Measurements from ENCODE around the gene FANCB. TPM values are rescaled to one million over a fixed set of nuclear protein-coding genes. Genes with fewer than 3 reads are reported as not detected.

Gene FANCB
- total RNA-seq, 1 experiment from 2014 or later = 11.6 TPM

DNA sequence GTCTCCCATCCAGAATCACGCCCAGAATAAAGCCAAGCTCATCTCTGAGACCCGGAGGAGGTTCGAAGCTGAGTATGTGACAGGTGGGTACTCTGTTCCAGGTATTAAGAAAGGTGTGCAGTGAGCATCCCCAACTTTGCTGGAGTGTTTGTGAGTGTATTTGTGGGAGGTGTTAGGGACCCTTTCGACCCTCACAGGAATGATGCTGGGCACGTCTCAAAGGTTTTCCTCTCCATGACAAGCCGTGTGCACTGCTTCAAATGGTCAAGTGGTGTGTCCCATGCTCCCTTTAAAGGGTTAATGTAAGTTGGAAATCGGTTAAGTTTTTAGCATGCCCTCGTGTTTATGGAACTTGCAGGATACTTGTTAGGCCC lies 794 bp upstream of the FANCB start:
- TF ChIP-seq, protein P1, sequence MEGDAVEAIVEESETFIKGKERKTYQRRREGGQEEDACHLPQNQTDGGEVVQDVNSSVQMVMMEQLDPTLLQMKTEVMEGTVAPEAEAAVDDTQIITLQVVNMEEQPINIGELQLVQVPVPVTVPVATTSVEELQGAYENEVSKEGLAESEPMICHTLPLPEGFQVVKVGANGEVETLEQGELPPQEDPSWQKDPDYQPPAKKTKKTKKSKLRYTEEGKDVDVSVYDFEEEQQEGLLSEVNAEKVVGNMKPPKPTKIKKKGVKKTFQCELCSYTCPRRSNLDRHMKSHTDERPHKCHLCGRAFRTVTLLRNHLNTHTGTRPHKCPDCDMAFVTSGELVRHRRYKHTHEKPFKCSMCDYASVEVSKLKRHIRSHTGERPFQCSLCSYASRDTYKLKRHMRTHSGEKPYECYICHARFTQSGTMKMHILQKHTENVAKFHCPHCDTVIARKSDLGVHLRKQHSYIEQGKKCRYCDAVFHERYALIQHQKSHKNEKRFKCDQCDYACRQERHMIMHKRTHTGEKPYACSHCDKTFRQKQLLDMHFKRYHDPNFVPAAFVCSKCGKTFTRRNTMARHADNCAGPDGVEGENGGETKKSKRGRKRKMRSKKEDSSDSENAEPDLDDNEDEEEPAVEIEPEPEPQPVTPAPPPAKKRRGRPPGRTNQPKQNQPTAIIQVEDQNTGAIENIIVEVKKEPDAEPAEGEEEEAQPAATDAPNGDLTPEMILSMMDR (conservative IDR thresholded peaks at IDR 0.05; ENCODE audit: low read depth, low read length) = no peak
- TF ChIP-seq EZH2phosphoT487 (IDR thresholded peaks at IDR 0.05; ENCODE audit: borderline replicate concordance, low read length) = no peak
- ChIA-PET POLR2A (ENCODE audit: unreplicated experiment) (no interaction called here), CTCF (no interaction called here)
- Histone ChIP-seq H3K9ac (ENCODE audit: low read length) (peak overlapping the region; percentile 86), H2AFZ (ENCODE audit: low read length) (peak overlapping the region; percentile 84), H3K9me3 (ENCODE audit: low read length) (no peaks in the 10 kb centered on the region), H3K4me3 (ENCODE audit: low read length) (peak overlapping the region; percentile 88), H3F3A (ENCODE audit: low read length, unreplicated experiment) (no peaks in the 10 kb centered on the region), H3K27ac (ENCODE audit: low read length) (no peak overlapping the region), H3K9me2 (replicated peaks; ENCODE audit: low read length) (no peaks in the 10 kb centered on the region), H3K36me3 (ENCODE audit: low read depth, low read length) (peaks cover 2% of the 10 kb centered on the region; the same call in 1 of the 2 replicates), H3K27me3 (ENCODE audit: low read length) (no peaks in the 10 kb centered on the region), H3K79me2 (ENCODE audit: low read length) (peaks cover 59% of the 10 kb centered on the region), H3K4me1 (ENCODE audit: insufficient read depth, low read length) (peaks cover 15% of the 10 kb centered on the region; the same call in 1 of the 2 replicates), H4K20me1 (ENCODE audit: low read length) (no peaks in the 10 kb centered on the region), H3K4me2 (ENCODE audit: low read length) (peak overlapping the region; percentile 91)
- TSS peak; percentile 66 for BruUV-seq (replicated peaks)
- DNase-seq (no peak), ATAC-seq (no peak)
- intact Hi-C loops (cut with micrococcal nuclease) = loop anchor here (2.0 to 5.0 kb wide), 3 partner anchors 49 to 269 kb away; no protein-coding TSS in a partner anchor

DNA sequence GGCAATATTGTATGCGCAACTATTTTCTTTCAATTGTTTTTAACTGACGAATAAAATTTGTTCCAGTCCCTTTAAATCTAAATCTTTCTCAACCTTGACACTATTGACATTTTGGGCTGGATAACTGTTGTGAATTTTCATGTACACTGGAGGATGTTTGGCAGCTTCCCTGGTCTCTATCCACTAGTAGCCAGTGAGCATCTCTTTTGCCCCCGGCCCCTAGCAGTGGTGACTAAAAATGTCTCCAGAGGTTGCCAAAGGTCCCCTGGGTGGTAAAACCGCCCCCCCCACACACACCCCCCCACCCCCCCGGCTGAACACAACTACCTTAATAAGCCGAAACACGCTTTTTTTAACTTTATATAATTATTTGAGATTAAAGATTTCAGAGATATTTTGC lies 514 bp downstream of the FANCB start:
- H3K9me3 ChIP-seq (ENCODE audit: low read length) = peaks cover under 1% of the 10 kb centered on the region; the same call in 1 of the 2 replicates
- no peak overlapping the region for H3K27ac ChIP-seq (ENCODE audit: low read length)
- no peaks in the 10 kb centered on the region for H3K9me2 ChIP-seq (replicated peaks; ENCODE audit: low read length)
- H4K20me1 ChIP-seq (ENCODE audit: low read length) = no peaks in the 10 kb centered on the region
- H3K27me3 ChIP-seq (ENCODE audit: low read length) = no peaks in the 10 kb centered on the region
- peak overlapping the region; percentile 93 for H3K4me3 ChIP-seq (ENCODE audit: low read length)
- H2AFZ ChIP-seq (ENCODE audit: low read length) = peak overlapping the region; percentile 86
- TF ChIP-seq, protein P1 (conservative IDR thresholded peaks at IDR 0.05; ENCODE audit: low read depth, low read length) = no peak
- TF ChIP-seq EZH2 (IDR thresholded peaks at IDR 0.05; ENCODE audit: low read length, unreplicated experiment) (no peak), EZH2phosphoT487 (IDR thresholded peaks at IDR 0.05; ENCODE audit: borderline replicate concordance, low read length) (no peak)
- ChIA-PET CTCF (interaction anchor here (0.7 kb wide), 1 partner anchor 74 kb away, joined by 3 read pairs; no protein-coding TSS in a partner anchor), POLR2A (ENCODE audit: unreplicated experiment) (interaction anchor here (0.6 kb wide), 2 partner anchors 844 to 1203 kb away, joined by 3 to 4 read pairs; no protein-coding TSS in a partner anchor)
- peaks cover 72% of the 10 kb centered on the region for H3K79me2 ChIP-seq (ENCODE audit: low read length)
- no peak for DNase-seq
- ATAC-seq = no peak
- intact Hi-C loops (cut with micrococcal nuclease) = loop anchor here (2.0 to 5.0 kb wide), 3 partner anchors 50 to 270 kb away; no protein-coding TSS in a partner anchor
- peak overlapping the region; percentile 93 for H3K9ac ChIP-seq (ENCODE audit: low read length)
- peaks cover 15% of the 10 kb centered on the region for H3K36me3 ChIP-seq (ENCODE audit: low read depth, low read length)
- no peaks in the 10 kb centered on the region for H3F3A ChIP-seq (ENCODE audit: low read length, unreplicated experiment)
- no TSS peak for BruUV-seq (replicated peaks)
- H3K4me2 ChIP-seq (ENCODE audit: low read length) = peak overlapping the region; percentile 92
- peaks cover 15% of the 10 kb centered on the region; the same call in 1 of the 2 replicates for H3K4me1 ChIP-seq (ENCODE audit: insufficient read depth, low read length)

DNA sequence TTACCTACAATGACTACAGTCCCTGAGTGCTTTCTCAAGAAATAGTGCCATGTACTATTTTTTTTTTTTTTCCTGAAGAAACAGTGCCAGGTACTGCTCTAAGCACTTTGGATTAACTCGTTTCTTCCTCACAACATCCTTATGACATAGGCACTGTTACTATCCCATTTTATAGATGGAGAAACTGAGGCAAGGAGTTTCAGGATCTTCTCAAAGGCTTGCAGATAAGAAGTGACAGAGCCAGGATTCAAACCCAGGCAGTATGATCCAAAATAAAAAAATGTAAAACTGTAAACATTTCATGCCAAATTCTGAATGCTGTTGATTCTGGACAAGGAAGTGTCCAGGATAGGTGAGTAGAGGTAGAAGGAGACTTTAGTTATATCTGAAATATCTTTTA lies 1.1 kb downstream of the FANCB start:
- CTCF ChIA-PET = no interaction called here
- Histone ChIP-seq H3K4me2 (ENCODE audit: low read length) (peak overlapping the region; percentile 92), H3K4me1 (ENCODE audit: insufficient read depth, low read length) (peaks cover 15% of the 10 kb centered on the region; the same call in 1 of the 2 replicates), H3K4me3 (ENCODE audit: low read length) (peak overlapping the region; percentile 93), H3K9me2 (replicated peaks; ENCODE audit: low read length) (no peaks in the 10 kb centered on the region), H3K79me2 (ENCODE audit: low read length) (peaks cover 78% of the 10 kb centered on the region), H3K9ac (ENCODE audit: low read length) (peak overlapping the region; percentile 93; the same call in 1 of the 2 replicates), H3K9me3 (ENCODE audit: low read length) (peaks cover 4% of the 10 kb centered on the region; the same call in 1 of the 2 replicates), H3K27me3 (ENCODE audit: low read length) (no peaks in the 10 kb centered on the region), H4K20me1 (ENCODE audit: low read length) (no peaks in the 10 kb centered on the region), H3K27ac (ENCODE audit: low read length) (no peak overlapping the region), H3K36me3 (ENCODE audit: low read depth, low read length) (peaks cover 21% of the 10 kb centered on the region), H2AFZ (ENCODE audit: low read length) (no peak overlapping the region), H3F3A (ENCODE audit: low read length, unreplicated experiment) (no peaks in the 10 kb centered on the region)
- POLR2A ChIA-PET (ENCODE audit: unreplicated experiment) = no interaction called here
- ATAC-seq (no peak), DNase-seq (no peak)
- BruUV-seq (replicated peaks) = TSS peak; percentile 36
- TF ChIP-seq, protein P1 (conservative IDR thresholded peaks at IDR 0.05; ENCODE audit: low read depth, low read length) = no peak
- no peak for TF ChIP-seq EZH2phosphoT487 (IDR thresholded peaks at IDR 0.05; ENCODE audit: borderline replicate concordance, low read length)
- no peak for TF ChIP-seq EZH2 (IDR thresholded peaks at IDR 0.05; ENCODE audit: low read length, unreplicated experiment)
- intact Hi-C loops (cut with micrococcal nuclease) = loop anchor here (2.0 to 5.0 kb wide), 3 partner anchors 51 to 271 kb away; no protein-coding TSS in a partner anchor

All from PC-3 (cell line).